ENCODE results near the gene PLA2G4B. TPM values are rescaled to one million over a fixed set of nuclear protein-coding genes. Genes with fewer than 3 reads are reported as not detected.

Gene PLA2G4B
- total RNA-seq, 1 donor from 2014 or later: 8.2 TPM

GRCh38 chr15:41847981-41848380, 9.3 kb downstream of the PLA2G4B start:
- intact Hi-C loops (cut with micrococcal nuclease): no loop called here
- no peak for ATAC-seq (ENCODE audit: low read depth)
- Mint-ChIP-seq H3K4me1 (peaks cover 4% of the 10 kb centered on the region), H3K9me3 (no peaks in the 10 kb centered on the region), H3K36me3 (ENCODE audit: low read depth) (peaks cover 33% of the 10 kb centered on the region), H3K27ac (no peak overlapping the region), H3K27me3 (no peaks in the 10 kb centered on the region), H3K4me3 (no peak overlapping the region)
- no peak for DNase-seq
- CTCF ChIA-PET: no interaction called here
- TF ChIP-seq CTCF (IDR thresholded peaks at IDR 0.05): no peak
- POLR2A ChIA-PET: no interaction called here

GRCh38 chr15:41848631-41849030, 10.0 kb downstream of the PLA2G4B start:
- ATAC-seq (ENCODE audit: low read depth) (no peak), DNase-seq (no peak)
- H3K27me3 Mint-ChIP-seq: no peaks in the 10 kb centered on the region
- CTCF ChIA-PET: no interaction called here
- intact Hi-C loops (cut with micrococcal nuclease): no loop called here
- no peaks in the 10 kb centered on the region for H3K9me3 Mint-ChIP-seq
- no peak overlapping the region for H3K27ac Mint-ChIP-seq
- peaks cover 31% of the 10 kb centered on the region for H3K36me3 Mint-ChIP-seq (ENCODE audit: low read depth)
- H3K4me3 Mint-ChIP-seq: no peak overlapping the region
- POLR2A ChIA-PET: no interaction called here
- no peak for TF ChIP-seq CTCF (IDR thresholded peaks at IDR 0.05)
- H3K4me1 Mint-ChIP-seq: peaks cover 4% of the 10 kb centered on the region

- H3K36me3 Mint-ChIP-seq (ENCODE audit: low read depth): peaks cover 31% of the 10 kb centered on the region
- DNase-seq: no peak
- no peak for TF ChIP-seq CTCF (IDR thresholded peaks at IDR 0.05)
- ChIA-PET POLR2A (no interaction called here), CTCF (no interaction called here)
- no peaks in the 10 kb centered on the region for H3K27me3 Mint-ChIP-seq
- no peak overlapping the region for H3K4me3 Mint-ChIP-seq
- H3K4me1 Mint-ChIP-seq: peaks cover 4% of the 10 kb centered on the region
- no peak for ATAC-seq (ENCODE audit: low read depth)
- no peak overlapping the region for H3K27ac Mint-ChIP-seq
- intact Hi-C loops (cut with micrococcal nuclease): no loop called here
- H3K9me3 Mint-ChIP-seq: no peaks in the 10 kb centered on the region
These were observed 10.6 kb downstream of the PLA2G4B start for GRCh38 chr15:41849204-41849603.

- ChIA-PET POLR2A (no interaction called here), CTCF (no interaction called here)
- Mint-ChIP-seq H3K4me1 (peaks cover 4% of the 10 kb centered on the region), H3K27me3 (no peaks in the 10 kb centered on the region), H3K9me3 (no peaks in the 10 kb centered on the region), H3K4me3 (no peak overlapping the region), H3K27ac (no peak overlapping the region), H3K36me3 (ENCODE audit: low read depth) (peaks cover 31% of the 10 kb centered on the region)
- no peak for TF ChIP-seq CTCF (IDR thresholded peaks at IDR 0.05)
- DNase-seq (no peak), ATAC-seq (ENCODE audit: low read depth) (no peak)
- intact Hi-C loops (cut with micrococcal nuclease): no loop called here
These were observed 11.2 kb downstream of the PLA2G4B start for GRCh38 chr15:41849861-41850260.

- H3K27ac Mint-ChIP-seq: no peak overlapping the region
- ChIA-PET POLR2A (no interaction called here), CTCF (no interaction called here)
- H3K36me3 Mint-ChIP-seq (ENCODE audit: low read depth): peaks cover 29% of the 10 kb centered on the region
- TF ChIP-seq CTCF (IDR thresholded peaks at IDR 0.05): no peak
- no peaks in the 10 kb centered on the region for H3K27me3 Mint-ChIP-seq
- H3K9me3 Mint-ChIP-seq: no peaks in the 10 kb centered on the region
- no peak for DNase-seq
- no peak overlapping the region for H3K4me3 Mint-ChIP-seq
- peaks cover 4% of the 10 kb centered on the region for H3K4me1 Mint-ChIP-seq
- intact Hi-C loops (cut with micrococcal nuclease): no loop called here
- no peak for ATAC-seq (ENCODE audit: low read depth)
These were observed 12.0 kb downstream of the PLA2G4B start for GRCh38 chr15:41850482-41851166.
